Eye (tissue), 1 donor: ENCODE results near the gene INA.

Source experiments
- DNase-seq: peaks from one replicate; pipeline ENCODE4 v3.0.0-alpha.2; 2015

The INA gene

DNA sequence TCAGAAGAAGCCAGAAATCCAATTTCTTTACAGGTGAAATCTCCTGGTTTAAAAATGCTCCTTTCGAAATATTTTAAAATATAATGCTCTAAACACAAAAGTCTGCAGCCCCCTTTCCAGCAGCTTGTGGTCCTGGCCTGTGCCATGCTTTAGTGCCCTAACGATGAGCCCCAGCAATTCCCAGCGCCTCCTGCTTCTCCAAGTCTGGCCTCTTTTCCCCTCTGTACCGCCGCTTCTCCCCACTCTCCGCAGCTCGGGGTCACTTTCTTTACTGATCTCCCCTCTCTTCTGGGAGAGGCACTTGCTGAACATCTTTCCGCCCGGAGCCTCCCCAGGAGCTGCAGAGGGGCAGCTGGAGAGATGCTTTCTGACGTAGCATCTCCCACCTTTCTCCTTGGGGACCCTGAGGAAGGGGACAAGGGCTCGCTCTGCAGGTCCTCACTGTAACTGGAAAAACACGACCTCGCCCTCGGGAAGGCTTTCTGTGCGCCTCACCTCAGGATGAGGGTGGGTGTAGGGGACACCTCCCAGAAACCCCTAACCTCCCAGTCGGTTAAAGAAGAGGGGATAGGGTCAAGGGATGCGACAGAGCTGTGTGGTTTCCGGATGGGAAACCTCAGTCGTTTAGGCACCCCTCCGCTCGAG, 565 bp upstream of the INA start:
- no peak for DNase-seq

DNA sequence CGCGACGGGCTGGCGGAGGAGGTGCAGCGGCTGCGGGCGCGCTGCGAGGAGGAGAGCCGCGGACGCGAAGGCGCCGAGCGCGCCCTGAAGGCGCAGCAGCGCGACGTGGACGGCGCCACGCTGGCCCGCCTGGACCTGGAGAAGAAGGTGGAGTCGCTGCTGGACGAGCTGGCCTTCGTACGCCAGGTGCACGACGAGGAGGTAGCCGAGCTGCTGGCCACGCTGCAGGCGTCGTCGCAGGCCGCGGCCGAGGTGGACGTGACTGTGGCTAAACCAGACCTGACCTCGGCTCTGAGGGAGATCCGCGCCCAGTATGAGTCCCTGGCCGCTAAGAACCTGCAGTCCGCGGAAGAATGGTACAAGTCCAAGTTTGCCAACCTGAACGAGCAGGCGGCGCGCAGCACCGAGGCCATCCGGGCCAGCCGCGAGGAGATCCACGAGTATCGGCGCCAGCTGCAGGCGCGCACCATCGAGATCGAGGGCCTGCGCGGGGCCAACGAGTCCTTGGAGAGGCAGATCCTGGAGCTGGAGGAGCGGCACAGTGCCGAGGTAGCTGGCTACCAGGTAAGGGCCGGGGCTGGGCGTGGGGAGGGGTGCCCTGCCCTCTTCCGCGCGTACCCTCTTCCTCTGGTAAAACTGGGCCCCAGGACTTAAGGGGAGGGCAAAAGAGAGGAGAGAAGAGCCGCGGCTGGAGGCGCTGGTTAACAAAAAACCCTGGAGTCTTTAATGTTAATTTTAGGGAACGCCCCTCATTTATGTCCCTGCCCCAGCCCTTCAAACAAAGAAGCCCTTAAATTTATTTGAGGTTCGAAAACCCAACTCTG, 987 bp downstream of the INA start:
- no peak for DNase-seq

DNA sequence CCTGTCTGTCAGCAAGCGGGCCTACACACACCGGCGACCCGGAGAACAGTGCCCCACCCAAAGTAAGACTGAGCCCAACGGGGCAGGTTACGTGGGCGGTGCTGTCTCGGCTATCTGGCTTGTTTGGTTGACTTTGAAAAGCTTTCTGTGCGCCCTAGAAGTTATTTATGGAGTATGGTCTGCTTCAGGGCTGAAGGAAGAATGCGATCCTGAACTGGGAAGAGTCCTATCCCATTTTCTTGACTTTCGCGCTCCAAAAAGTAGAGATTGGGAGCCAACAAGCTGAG, 1.5 kb downstream of the INA start:
- no peak for DNase-seq

DNA sequence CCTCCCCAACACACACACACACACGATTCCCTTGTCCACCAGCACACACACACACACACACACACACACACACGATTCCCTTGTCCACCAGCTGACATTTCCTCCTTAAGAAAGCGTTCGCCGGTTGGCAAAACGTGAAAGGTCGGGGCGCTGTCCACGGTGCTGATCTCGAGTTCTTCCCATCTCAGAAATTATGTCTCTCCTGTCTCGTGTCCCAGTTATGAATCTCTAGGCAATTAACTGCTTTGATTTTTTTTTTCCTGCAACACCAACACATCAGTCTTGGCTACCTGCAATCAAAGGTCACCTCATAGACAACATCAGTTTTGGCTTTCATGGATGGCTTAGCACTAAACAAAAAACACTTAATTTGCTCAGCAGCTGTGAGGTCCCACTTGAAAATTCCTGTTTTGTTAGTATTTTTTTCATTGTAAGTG, 1.9 kb downstream of the INA start:
- peak; percentile 88 for DNase-seq

DNA sequence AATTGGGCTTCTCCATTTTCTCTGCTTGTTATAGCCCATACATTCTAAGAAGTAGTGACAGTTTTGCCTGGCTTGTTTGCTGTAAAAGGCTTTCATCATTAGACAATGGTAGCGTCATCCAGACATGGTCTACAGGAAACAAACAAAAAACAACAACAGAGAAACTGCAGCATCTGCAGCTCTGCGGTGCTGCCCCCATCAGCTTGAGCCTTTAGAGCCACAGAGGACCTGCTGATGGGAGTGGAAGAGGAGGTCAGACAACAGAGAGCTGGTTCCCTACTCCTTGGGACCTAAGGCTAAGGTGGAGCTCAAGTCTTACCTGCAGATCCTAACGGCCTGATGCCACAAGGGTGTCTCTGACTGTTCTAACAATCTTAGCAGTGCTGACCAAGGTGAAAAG, 3.1 kb downstream of the INA start:
- peak; percentile 39 for DNase-seq

DNA sequence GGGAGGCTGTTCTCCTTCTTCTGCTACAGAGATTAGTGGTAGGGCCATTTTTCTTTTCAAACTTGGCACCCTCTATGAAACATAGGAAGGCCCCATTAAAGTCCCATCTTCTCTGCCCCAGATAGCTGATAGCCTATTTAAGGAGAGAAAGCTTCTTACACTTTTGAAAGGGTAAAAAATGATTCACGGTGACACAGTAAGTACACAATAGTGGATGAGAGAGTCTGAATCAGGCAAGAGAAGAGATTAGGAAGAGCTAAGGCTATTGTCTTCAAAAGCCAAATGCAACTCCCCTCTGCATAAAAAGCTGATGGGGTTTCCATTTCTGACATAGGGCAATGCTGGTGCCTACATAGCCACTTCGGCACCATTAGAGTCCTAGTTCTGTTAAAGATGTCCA, 3.6 kb downstream of the INA start:
- peak; percentile 14 for DNase-seq

DNA sequence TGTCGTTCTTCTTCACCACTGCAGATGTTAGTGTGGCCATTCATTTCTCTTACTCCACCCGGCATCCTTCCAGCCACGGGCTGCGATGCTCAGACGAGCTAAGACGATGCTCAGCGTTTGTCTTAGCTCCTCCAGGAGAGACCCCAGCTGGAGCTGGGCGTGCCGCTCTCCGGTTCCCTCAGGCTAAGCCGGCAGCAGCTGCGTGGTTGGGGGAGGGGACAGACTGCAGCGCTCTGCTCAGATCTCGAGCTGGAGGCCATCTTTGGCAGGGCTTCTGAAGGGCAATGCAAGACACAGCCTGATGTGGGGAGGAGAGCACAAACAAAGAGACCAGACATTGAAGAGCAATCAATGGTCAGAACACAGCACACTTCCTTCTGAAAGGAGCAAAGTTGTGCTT, 4.8 kb downstream of the INA start:
- peak; percentile 91 for DNase-seq

DNA sequence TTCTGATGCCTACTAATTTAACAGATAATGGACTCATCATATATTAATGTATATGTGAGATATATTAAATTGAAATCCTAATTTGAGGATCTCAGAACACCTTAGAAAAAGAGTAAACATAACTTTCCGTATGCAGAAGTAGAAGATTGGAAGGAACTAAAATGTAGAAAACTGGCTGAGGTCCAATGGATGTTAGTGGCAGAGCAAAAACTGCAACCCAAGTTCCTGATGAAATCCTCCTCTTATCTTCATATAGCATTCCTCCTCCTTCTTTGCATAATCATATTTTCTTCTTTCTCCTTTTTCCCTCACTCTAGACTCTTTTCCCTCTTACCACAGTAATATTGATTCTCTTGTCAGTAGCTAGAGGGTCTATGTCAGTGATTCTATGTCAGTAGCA, 6.0 kb downstream of the INA start:
- no peak for DNase-seq

DNA sequence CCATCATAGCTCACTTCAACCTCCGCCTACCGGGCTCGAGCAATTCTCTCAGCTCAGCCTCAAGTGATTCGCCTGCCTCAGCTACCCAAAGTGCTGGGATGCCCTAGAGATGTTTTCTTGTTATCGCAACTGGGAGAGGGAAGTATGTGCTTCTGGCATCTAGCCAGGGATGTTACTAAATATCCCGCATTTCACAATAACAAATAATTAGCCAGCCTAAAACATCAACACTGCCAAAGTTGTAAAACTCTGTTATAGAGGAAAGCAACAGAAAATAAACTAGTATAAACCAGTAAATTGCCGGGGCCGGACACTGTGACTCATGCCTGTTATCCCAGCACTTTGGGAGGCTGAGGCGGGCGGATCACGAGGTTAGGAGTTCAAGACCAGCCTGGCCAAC, 7.2 kb downstream of the INA start:
- DNase-seq = no peak

DNA sequence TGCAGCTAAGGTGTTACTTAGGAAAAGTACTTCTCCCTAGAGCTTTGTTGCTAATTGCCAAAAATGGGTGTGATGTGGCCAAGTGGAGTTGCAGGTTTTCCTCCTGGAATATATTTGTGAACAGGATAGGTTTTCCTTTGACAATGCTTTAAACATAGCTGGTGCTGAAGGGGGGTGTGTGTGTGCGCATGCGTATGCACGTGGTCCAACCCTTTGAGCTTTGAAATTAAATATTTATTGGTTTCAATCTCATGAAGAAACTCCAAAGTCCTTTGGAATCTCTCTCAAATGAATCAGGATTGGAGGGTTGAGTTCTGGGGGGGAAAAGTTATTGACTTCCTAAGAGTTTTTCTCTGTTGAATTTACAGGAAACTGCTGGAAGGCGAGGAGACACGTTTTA, 11.1 kb downstream of the INA start:
- no peak for DNase-seq

DNA sequence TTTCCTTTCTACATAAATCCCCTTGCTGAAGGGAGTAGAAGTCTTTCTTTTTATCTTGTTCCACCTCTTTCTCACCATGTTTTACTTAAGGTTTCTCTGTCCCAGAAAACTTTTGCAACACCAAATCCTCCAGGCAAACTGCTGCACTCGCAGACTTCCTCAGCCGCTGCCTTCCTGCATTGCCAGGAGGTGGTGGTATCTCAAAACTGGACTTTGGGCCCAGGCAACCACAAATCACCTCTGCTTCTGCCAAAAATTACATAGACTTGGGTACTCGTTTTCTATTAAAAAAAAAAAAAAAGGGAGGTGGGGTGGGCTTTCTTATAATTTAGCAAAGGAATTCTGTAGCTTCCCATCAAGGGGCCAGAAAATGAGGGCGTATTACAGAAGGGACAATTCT, 14.7 kb downstream of the INA start:
- no peak for DNase-seq

DNA sequence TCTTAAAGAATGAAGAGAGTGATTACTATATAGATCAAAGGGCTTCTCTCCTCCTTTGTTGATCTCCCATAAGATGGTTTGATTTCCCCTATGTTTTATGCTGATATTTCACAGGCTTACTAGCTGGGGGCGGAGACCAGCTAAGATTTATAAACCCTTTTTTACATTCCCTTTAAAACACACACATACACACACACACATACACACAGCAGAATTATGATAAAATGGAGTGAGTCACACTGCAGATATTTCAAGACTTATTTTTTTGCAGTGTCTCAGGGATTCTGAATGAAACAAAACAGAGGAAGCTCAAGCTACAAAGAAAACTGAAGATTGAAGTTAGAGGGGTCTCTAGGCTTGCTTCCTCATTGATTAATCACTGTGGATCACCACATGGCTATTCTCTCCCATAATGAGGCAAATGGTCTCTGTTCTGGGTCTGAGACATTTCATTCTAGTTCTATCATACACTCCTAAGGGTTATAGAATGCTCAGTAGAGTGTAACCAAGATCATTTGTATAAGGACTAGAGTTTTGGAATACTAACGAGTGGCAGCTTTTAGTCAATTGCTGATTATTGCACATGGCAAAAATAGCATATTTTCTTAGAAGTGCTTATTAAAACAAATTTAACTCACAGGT, 18.6 kb downstream of the INA start:
- DNase-seq = no peak

DNA sequence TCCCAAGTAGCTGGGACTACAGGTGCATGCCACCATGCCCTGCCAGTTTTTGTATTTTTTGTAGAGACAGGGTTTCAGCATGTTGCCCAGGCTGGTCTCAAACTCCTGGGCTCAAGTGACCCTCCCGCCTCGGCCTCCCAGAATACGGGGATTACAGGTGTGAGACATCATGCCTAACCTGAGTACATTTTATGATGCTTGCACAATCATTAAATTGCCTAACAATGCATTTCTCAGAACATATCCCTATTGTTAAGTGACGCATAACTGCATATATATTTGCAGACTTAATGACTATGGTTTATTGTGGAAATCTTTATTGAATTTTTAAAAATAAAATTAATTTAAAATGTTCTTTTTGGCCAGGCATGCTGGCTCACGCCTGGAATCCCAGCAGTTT, 30.7 kb downstream of the INA start:
- DNase-seq = no peak

DNA sequence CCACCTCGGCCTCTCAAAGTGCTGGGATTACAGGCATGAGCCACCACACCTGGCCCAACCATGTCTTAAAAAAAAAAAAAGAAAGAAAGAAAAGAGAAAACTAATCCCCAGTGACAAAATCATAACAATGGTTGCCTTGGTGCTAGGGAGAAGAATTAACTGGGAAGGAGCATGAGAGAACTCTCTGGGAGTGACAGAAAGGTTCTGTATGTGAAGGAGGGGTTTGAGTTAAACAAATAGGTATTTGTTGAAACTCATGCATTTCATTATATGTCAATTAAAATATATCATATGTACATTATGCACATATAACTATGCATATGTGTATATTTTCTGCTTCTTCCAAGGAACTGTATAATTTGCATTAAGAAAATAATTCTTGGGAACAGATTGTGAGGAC, 33.3 kb downstream of the INA start:
- no peak for DNase-seq

DNA sequence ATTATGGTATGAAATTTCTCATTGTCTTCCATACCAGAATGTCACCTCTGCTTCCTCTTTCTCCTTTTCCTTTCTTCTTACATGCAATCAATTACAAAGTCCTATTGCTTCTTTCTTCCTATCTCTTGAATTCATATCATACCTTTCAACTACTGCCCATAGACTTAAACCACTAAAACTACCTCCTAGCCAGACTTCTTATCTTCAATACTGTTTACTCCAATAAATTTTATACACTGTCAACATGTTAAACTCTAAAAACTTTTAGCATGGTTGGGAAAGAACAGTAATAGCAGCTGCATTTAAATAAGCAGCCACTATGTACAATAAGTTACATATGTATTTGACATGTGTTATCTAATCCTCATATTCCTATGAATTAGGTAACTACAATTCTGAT, 39.1 kb downstream of the INA start:
- DNase-seq = no peak

DNA sequence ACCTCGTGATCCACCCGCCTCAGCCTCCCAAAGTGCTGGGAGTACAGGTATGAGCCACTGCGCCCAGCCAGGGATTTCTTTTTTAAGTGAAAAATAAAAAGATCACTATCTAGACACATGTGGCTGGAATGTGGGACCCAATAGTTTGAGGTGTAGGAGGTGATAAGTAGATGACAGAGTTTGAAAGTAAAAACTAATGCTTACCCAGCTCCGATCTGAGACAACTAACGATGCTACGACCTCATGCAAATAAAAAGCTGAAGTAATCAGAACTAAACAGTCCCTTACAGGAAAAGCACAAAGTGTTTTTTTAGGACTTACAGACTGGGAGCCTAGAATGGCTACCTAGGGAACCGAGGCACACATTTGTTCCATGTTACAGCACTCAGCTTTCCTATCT, 51.0 kb downstream of the INA start:
- DNase-seq = no peak

DNA sequence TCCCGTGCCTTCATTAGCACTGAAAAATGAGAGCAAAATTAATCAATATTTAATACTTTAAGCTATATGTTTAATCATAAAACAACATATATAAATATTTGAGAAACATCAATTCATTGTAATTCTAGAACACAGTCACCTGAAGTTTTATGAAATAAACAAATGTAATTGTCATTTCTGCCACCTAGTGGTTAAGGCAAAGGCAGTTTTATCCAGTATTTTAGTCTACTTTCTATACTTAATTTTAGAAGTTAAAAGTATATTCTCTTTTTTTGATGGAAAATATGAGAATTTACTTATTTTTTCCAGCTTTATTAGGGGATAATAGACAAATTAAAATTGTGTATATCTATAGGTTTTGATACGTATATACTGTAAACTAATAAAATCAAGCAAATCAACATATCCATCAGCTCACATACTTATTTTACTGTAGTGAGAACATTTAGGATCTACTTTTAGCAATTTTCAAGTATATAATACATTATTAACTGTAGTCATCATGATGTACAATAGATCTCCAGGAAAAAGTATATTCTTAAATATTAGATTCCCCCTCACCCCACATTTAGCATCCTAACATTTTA, 57.1 kb downstream of the INA start:
- DNase-seq = peak; percentile 37

DNA sequence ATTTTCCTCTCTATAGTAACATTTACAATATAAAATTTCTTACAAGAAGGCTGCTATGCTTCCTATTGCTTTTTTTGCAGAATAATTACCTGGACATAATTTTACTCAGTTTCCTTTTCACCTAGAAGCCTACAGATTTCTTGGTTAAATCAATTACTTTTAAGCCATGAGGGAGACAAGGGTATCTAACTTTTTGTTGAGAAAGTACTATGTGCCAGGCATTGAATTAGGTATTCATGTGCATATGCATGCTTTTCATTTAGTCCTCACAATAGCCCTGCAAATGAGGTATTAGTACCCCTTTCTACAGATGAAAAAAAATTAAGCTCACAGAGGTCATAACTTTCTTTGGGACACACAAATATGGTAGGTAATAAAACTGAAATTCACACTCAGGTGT, 57.6 kb downstream of the INA start:
- no peak for DNase-seq

DNA sequence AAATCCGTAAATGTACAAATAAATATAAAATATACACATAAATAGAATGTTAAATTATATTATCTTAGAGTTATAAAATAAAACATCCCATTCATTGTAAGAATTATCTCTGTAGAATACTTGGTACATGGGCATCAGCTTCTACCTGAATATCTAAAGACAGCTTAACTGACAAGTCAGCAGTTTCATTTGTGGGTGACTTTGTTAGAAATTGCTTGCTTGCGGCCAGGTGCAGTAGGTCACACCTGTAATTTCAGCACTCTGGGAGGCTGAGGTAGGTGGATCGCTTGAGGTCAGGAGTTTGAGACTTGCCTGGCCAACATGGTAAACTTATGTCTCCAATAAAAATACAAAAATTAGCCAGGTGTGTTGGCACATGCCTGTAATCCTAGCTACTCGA, 59.4 kb downstream of the INA start:
- no peak for DNase-seq
